Lower lobe of right lung (tissue), 2 donors: Measurements from ENCODE around the gene CCT2. TPM values are rescaled to one million over a fixed set of nuclear protein-coding genes. Genes with fewer than 3 reads are reported as not detected.

Experiments used
- ATAC-seq, 2 donors: fragments of 200-7000 bp; cut with Tn5 transposase; one replicate each; pipeline ENCODE4 v1.9.1; 2020 to 2022; ENCODE audit warnings: mild to moderate bottlenecking in 2 of 2, moderate library complexity in 2 of 2
- DNase-seq: peaks from one replicate; pipeline ENCODE4 v3.0.0-alpha.2; 2020
- H3K27ac ChIP-seq: fragments of 200-600 bp; one replicate; pipeline ENCODE4 v1.8.0; 2022
- H3K27me3 ChIP-seq: fragments of 200-600 bp; one replicate; pipeline ENCODE4 v1.8.0; 2022; ENCODE audit warnings: low read depth
- H3K36me3 ChIP-seq: fragments of 200-600 bp; one replicate; pipeline ENCODE4 v1.8.0; 2022; ENCODE audit warnings: mild to moderate bottlenecking
- H3K4me1 ChIP-seq: fragments of 200-600 bp; one replicate; pipeline ENCODE4 v1.8.0; 2022
- H3K4me3 ChIP-seq: fragments of 200-600 bp; one replicate; pipeline ENCODE4 v1.8.0; 2022; ENCODE audit warnings: mild to moderate bottlenecking
- H3K9me3 ChIP-seq: fragments of 200-600 bp; one replicate; pipeline ENCODE4 v1.8.0; 2022
- intact Hi-C: fragments of 100-400 bp; cut with DNase I; formaldehyde crosslinking; loops from one replicate; pipeline ENCODE4 v1.11.0; 2022
- total RNA-seq: library from RNA; stranded (reverse); fragmentation: NEBNext Ultra II Directional; extraction: Animal tissue kit (Norgen Biotek cat#: 25700); gene quantifications from one replicate; pipeline ENCODE4 v1.2.1, GENCODE V29; 2021
- TF ChIP-seq, protein P1 (sequence below): fragments of 200-600 bp; IDR thresholded peaks from one replicate; pipeline ENCODE4 v1.8.0; 2022; ENCODE audit warnings: antibody characterized with exemption, mild to moderate bottlenecking
- donor health status: DM: no; HTN: yes; CAD: no; lungs with severe emphysema.

Gene CCT2
- total RNA-seq, 1 donor from 2014 or later: 81.4 TPM

DNA sequence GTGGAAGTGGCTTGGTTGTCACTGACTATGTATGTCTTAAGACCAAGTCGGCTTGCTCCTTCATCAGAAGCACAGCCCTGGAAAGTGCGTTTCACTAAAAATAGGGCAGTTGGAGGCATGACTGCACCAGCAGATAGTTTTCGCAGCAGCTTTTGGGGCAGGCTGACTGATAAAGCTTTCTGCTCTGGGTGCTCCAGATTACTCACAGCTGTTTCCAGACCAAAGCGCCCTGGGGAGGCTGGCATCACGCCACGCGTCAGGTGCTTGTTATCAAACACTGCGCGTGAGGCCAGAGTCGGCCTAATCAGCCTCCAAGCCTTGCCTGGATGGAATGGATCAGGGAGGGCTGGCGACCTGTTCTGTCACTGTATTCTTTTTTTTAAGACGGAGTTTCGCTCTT, 38.7 kb downstream of the CCT2 start:
- Histone ChIP-seq H3K27me3 (no peaks in the 10 kb centered on the region), H3K27ac (no peak overlapping the region), H3K4me1 (no peaks in the 10 kb centered on the region), H3K4me3 (no peak overlapping the region), H3K9me3 (no peaks in the 10 kb centered on the region), H3K36me3 (no peaks in the 10 kb centered on the region)
- DNase-seq: peak; percentile 61
- TF ChIP-seq, protein P1, sequence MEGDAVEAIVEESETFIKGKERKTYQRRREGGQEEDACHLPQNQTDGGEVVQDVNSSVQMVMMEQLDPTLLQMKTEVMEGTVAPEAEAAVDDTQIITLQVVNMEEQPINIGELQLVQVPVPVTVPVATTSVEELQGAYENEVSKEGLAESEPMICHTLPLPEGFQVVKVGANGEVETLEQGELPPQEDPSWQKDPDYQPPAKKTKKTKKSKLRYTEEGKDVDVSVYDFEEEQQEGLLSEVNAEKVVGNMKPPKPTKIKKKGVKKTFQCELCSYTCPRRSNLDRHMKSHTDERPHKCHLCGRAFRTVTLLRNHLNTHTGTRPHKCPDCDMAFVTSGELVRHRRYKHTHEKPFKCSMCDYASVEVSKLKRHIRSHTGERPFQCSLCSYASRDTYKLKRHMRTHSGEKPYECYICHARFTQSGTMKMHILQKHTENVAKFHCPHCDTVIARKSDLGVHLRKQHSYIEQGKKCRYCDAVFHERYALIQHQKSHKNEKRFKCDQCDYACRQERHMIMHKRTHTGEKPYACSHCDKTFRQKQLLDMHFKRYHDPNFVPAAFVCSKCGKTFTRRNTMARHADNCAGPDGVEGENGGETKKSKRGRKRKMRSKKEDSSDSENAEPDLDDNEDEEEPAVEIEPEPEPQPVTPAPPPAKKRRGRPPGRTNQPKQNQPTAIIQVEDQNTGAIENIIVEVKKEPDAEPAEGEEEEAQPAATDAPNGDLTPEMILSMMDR: no peak
- peak in 1 of 2 donors; percentile 26 for ATAC-seq
- intact Hi-C loops: no loop called here

DNA sequence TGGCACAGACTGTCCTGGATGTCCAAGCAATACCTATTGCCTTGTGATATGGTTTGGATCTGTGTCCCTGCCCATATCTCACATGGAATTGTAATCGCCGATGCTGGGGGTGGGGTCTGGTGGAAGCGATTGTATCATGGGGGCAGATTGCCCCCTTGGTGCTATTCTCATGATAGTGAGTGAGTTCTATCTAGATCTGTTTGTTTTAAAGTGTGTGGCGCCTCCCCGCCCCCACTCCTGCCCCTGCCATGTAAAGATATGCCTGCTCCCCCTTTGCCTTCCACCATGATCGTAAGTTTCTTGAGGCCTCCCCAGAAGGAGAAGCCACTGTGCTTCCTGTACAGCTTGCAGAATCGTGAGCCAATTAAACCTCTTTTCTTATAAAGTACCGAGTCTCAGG, 42.2 kb downstream of the CCT2 start:
- H3K36me3 ChIP-seq: no peaks in the 10 kb centered on the region
- intact Hi-C loops: no loop called here
- TF ChIP-seq, protein P1: no peak

DNA sequence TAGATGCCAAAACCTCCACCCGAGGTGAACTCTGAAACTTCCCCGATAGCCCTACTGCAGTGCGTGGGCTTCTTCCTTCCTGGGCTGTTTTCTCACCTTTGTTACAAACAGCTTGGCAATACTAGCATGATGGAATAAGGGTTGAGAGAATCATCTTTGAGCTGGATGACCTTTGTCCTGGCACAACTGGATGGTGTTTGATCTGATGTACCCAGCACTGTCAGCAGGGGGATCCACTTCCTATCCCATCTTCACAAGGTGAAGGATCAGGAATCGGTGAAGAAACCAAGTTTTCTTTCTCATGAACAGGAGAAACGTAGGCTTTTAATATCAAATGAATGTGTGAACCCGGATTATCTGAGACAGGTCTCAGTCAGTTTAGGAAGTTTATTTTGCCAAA, 44.9 kb downstream of the CCT2 start:
- Histone ChIP-seq H3K36me3 (no peaks in the 10 kb centered on the region), H3K9me3 (no peaks in the 10 kb centered on the region), H3K4me3 (no peak overlapping the region), H3K27me3 (no peaks in the 10 kb centered on the region), H3K27ac (no peak overlapping the region), H3K4me1 (no peaks in the 10 kb centered on the region)
- ATAC-seq (no peak), DNase-seq (no peak)
- intact Hi-C loops: no loop called here
- TF ChIP-seq, protein P1: no peak

More for the DNA sequence above, 42.2 kb downstream of the CCT2 start:
- Histone ChIP-seq H3K4me1 (no peaks in the 10 kb centered on the region), H3K27me3 (no peaks in the 10 kb centered on the region), H3K27ac (no peak overlapping the region), H3K9me3 (no peaks in the 10 kb centered on the region), H3K4me3 (no peak overlapping the region)
- ATAC-seq (no peak), DNase-seq (no peak)

DNA sequence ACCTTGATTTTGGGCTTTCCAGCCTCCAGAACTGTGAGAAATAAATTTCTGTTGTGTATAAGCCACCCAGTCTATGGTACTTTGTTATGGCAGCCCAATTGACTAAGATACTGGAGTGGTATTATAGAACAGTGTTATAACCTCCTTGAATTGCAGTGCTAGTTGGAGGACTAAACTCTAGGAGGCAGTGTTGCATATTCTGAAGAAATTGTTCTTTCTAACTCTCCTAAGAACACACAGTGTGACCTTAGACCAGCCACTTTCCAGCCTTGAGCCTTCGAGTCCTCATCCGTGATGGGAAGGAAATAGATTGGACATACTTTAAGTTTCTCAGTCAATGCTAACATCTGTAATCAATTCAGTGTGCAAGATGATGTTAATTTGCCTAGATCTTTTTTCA, 47.8 kb downstream of the CCT2 start:
- no peak for DNase-seq
- H3K36me3 ChIP-seq: no peaks in the 10 kb centered on the region
- no peak for ATAC-seq
- TF ChIP-seq, protein P1: no peak
- H3K27me3 ChIP-seq: no peaks in the 10 kb centered on the region
- H3K9me3 ChIP-seq: no peaks in the 10 kb centered on the region
- no peaks in the 10 kb centered on the region for H3K4me1 ChIP-seq
- intact Hi-C loops: no loop called here
- H3K27ac ChIP-seq: no peak overlapping the region
- H3K4me3 ChIP-seq: no peak overlapping the region

DNA sequence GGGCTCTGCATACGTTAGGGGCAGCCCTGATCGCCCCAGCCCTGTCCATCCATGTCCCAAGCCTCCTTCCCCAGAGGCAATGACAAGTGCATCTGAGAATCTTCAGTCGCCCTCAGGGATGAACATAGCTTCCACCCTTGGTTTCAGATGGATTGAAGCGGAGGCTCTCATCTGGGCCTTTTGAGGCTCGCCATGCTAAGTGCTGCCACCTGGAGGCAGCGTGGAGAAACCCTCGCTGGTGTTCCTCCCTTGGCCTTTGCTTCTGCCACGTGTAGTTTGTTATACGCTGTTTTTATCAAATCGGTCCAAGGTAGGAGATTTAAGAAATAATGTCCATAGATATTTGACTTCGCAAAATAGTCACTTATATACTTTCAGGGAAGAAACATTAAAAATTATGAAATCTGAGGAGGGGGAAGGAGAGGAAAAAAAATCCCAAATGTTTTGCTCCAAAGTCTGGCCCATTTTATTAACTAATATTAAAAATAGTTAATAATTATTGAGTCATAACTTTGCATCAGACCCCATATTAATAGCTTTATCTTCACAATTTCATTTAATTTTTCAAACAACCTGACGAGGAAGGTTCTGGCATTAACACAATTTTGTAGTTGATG, 54.2 kb downstream of the CCT2 start:
- Histone ChIP-seq H3K4me1 (no peaks in the 10 kb centered on the region), H3K9me3 (no peaks in the 10 kb centered on the region), H3K27ac (no peak overlapping the region), H3K27me3 (no peaks in the 10 kb centered on the region), H3K4me3 (no peak overlapping the region), H3K36me3 (no peaks in the 10 kb centered on the region)
- TF ChIP-seq, protein P1: peak; percentile 90
- DNase-seq: peak; percentile 64
- ATAC-seq: peak; percentile 85 to 88
- intact Hi-C loops: no loop called here
